Superior temporal gyrus (tissue), 1 donor: Measurements from ENCODE around the gene FLRT1.

ENCODE experiments used
- DNase-seq: peaks from one replicate; pipeline ENCODE4 v3.0.0-alpha.2; 2016; ENCODE audit errors: extremely low spot score

The FLRT1 gene

DNA sequence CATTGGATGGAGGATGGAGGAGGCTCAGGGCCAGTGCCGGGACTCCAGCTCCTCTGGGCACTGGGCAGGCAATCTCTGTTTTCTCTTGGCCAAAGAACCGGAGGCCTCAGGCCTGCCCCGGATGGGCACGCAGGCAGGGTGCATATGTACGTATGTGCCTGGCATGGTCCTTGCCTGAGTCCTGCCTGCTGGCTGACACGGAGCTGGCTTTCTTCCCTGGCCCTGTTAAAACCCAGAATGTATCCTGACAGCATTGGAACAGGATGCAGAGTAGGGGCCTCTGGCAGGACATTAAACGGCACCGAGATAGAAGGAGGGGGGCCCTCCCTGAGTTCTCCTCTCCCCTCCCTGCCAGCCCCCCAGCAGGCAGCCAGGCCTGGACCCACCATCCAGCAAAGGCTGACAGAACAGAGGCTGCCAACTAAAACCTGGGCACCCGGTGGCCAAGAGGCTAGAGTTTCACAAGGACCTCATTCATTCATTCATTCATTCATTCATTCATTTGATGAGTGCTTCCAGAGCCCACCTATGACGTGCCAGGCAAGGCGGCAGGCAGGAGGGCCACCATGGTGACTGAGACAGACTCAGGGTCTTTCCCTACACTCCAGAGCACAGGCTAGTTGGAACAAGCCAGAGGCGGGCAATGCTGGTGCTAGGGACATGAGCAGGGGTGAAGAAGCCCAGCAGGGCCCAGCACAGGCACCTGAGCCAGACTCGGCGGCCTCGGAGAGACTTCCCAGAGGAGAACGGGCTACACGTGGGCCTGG lies 28.8 kb downstream of the FLRT1 start:
- DNase-seq: no peak

- no peak for DNase-seq
Observed at GRCh38 chr11:64065141-64065465, 29.4 kb downstream of the FLRT1 start.

DNA sequence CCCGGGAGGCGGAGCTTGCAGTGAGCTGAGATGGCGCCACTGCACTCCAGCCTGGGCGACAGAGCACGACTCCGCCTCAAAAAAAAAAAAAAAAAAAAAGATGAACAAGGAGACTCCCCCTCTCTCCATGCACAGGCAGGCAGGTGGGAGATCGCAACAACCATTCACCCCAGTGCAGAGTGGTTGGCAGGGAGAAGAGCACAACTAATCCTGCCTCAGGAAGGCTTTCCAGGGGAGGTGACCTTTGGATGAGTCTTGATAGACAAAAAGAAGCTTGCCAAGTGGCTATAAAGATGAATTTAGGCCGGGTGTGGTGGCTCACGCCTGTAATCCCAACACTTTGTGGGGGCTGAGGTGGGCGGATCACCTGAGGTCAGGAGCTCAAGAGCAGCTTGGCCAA lies 30.0 kb downstream of the FLRT1 start:
- DNase-seq: no peak

DNA sequence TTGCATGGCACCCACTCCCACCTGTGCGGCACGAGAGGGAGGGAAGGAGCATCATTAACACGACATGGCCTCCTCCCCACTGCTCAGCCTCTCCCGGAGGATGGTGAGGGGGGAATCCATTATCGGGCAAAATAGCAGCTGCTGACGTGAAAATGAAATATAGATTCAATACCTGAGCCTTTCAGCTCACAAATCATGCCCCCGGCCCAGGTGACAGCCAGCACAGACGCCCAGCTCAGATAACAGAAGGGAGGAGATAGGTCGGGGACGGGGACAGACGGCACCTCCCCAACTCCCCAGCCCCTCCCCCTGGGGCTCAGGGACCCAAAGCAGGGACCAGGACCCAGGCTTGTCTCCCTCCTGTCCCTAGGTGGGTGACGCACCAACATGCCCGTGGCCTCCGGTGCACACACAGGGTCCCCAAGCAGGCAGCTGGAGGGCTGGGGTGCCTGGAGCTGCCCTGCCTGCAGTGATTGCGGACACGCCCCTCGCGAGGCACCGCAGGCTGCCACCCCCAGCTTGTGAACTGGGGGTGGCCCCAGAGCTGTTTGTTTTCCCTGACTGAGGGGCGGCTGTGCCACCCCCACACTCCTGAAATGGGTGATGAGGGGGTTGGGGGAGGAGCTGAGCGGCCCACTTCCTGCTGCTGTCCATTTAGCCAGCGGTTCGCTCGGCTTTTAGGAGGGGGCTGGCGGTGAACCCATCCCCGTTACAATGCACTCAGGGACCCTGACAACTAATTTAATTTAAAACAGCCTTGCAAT lies 31.7 kb downstream of the FLRT1 start:
- no peak for DNase-seq

- DNase-seq: no peak
Observed at GRCh38 chr11:64068705-64069400, 33.1 kb downstream of the FLRT1 start.

DNA sequence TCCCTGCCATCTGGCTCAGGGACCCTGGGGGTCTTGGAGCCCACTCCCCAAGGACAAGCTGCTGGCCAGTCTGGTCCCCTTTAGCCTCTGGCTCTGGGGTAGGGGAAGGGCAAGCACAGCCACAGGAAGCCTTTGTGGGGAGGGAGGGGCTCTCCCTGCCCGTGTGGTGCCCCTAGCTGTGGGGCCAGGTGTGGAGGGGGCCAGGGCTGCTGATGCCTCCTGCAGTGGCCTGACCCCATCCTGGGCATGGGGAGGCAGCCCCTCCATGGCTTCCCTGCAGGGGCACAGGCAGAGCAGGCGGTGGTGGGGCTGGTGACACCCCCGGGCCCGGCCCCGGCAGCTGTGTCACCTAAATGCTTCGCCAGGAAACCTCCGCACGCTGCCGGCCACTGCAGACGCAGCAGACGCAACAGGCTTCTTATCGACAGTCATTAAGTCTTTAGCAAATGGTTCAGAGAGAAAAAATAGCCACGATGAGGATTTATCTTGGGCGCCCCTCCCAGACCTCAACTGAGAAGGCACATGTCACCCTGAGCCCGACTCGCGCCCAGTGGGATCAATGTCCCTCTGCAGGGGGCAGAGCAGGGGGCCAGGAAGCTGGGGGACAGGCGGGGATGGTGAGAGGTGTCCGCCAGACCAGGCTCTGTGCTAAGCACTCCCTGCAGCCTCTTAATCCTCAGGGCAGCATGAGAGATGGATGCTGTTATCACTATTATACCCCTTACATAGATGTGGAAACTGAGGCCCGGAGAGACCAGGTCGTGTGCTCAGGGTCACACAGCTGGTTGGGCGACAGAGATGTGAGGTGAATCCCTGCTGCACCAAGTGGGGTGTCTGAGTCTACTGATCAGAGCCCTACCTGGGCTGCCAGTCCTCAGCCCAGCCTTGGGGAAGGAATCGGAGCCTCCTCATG lies 33.9 kb downstream of the FLRT1 start:
- no peak for DNase-seq

- no peak for DNase-seq
Observed at GRCh38 chr11:64070314-64070681, 34.6 kb downstream of the FLRT1 start.

DNA sequence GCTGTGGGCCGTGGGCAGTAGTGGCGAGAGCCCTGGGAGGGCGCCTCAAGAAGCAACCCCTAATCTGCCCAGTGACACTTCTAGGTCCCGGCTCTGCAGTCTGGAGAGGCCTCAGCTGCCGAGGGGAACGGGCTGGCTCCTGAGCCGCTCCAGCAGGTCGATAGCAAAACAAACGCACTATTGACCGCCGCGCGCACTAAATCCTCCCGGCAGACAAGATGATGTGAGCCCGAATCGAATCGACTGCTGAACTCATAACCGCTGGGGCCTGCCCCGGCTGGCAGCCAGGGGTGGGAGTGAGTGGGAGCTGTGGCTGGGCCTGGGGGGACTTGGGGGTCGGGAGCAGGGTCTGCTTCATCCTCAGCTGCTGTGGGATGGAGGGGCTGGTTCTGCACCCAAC lies 36.1 kb downstream of the FLRT1 start:
- no peak for DNase-seq

DNA sequence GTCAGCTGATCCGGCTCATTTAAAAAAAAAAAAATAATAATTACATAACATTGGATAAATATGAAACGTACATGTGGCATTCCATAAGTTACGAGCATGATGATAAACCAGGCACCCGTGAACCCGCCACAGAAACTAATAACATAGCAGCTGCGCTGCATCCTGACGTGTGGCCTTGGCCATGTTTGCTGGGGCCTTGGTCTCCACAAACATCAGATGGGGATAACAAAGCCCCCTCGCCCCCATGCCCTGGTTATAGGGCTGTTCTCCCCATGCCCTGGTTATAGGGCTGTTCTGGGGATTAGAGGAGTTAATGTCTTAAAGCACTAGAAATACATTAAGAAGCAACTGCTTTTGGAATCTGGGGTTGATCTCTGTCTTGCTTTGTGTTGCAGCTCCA lies 36.7 kb downstream of the FLRT1 start:
- no peak for DNase-seq

- DNase-seq: no peak
Observed at GRCh38 chr11:64072871-64073270, 37.1 kb downstream of the FLRT1 start.

GRCh38 chr11:64073542-64073941 lies 37.8 kb downstream of the FLRT1 start:
- DNase-seq: no peak

GRCh38 chr11:64074239-64074638 lies 38.5 kb downstream of the FLRT1 start:
- no peak for DNase-seq

GRCh38 chr11:64076758-64077157 lies 41.0 kb downstream of the FLRT1 start:
- DNase-seq: no peak

- DNase-seq: no peak
Observed at GRCh38 chr11:64077607-64078006, 41.9 kb downstream of the FLRT1 start.

DNA sequence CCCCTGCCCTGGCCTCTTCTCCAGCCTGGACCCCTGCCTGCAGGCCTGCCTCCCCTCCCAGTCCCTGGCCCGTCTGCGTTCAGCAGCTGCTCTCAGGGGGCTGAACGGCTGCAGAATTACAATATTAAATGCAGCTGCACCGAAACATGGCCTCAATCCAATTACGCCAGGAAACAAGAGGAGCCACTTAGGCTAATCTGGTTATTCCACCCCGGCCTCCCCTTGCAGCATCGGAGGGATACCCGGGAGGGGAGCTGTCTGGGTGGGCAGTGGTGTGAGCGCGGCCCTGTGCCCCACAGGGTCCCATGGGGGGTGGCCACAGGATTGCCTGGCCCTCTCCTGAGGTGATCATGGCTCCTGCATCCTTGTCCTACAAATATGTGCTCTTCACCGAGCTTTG lies 42.6 kb downstream of the FLRT1 start:
- DNase-seq: no peak

DNA sequence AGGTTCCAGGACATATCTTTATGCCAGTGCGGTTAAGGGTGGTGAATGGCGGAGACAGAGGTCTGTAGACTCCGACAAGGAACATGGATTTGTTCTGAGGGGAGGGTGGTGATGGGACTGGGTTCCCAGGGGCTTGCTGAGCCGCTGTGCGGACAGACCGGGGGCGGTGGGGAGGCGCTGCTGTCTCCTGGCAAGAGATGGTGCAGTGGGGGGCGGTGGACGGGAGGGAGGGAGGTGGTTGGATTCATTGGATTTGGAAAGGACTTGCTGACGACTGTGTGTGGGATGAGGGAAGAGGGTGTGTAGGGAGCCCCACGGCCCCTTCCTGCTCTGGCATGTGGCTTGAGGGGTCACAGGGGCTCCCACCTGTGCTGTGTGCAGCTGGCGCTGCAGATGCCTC lies 43.2 kb downstream of the FLRT1 start:
- DNase-seq: no peak

DNA sequence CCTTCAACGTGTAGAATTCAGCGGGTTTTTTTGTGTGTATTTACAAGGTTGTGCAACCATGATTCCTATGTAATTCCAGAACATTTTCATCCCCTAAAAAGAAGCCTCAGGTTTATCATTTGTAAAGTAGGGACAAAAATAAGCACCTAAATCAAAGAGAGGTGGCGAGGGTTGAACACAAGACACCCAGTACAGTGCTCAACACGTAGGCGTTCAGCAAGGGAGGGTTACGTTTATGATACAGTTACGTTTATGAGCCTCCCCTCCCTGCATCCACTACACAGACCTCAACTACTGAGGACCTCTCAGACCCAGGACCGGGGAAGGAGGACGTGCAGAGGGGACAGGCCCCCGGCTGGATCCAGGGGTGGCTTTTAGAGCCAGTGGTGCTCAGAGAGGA lies 44.7 kb downstream of the FLRT1 start:
- no peak for DNase-seq

DNA sequence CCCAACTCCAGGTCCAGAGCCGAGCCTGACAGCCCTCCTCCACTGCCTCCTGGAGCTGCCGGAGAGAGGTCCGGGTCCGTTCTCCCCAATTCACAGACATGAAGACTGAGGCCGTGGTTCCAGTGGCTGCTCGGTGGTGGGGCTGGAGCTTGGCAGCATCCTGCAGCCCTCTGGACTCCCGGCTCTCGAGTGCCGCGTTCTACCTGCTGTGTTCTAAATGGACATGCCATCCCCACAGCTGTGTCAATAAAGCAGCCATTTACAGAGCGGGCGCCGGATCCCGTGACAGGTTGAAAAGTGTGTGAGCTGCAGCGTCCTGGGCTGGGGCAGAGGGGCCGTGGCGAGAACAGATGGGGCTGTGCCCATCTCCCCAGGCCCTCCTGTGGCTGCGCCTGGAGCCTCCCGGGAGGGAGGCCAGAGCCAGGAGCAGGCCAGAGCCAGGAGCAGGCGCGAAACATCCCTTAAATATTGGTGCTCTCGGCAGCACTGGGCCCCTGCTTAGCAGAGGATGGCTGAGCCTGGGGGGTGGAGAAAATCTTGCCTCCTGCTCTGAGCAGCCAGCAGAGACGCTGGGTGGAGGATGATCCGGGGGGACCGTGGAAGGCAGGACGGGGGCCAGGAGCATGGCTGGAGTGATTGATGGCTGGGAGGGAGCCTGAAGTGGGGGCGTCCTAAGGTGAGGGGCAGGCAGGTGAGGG lies 46.2 kb downstream of the FLRT1 start:
- DNase-seq: no peak

DNA sequence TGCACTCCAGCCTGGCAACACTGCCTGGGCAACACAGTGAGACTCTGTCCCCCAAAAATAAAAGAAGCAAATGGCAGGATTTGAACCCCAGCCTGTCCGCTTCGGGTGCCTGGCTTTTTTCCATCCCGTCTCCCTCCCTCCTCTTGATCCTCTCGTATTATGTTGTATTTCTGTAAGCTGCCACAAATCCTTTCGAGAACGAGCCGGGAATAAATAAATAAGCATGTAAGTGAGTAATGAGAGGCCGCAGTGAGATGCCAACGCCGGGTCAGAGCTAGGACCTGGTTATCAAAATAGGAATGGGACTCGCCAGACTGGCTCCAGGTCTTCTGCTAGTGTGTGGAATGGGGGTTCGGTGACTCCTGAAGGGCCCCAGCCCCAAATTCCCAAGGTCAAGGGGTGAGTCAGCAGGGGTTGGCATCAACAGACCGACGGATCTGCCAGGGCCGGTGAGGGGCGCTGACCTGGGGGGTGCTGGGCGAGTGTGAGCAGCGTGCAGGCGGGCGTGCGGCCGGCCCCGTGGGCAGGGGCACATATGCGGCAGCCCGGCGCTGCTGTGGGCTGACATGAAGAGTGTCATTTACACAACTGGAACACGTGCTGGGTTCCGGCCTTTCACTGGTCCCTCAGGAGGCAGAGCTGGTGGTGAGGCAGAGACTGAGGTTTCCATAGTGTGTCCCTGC lies 47.8 kb downstream of the FLRT1 start:
- no peak for DNase-seq

GRCh38 chr11:64084146-64084950 lies 48.6 kb downstream of the FLRT1 start:
- no peak for DNase-seq
